MM.1S (cell line): ENCODE measurements around the gene ALDH16A1.

Source experiments
- DNase-seq: peaks from one replicate; pipeline ENCODE4 v3.0.0-alpha.2; 2015
- H2AFZ ChIP-seq: fragments of 300-600 bp; sonication (generic); 2 replicates; pipeline ENCODE4 v1.6.0; 2016; ENCODE audit warnings: antibody characterized with exemption, low read length
- H3F3A ChIP-seq: fragments of 300-600 bp; sonication (generic); 2 replicates; pipeline ENCODE4 v1.6.1; 2016; ENCODE audit warnings: mild to moderate bottlenecking, antibody characterized with exemption, low read length, moderate library complexity, mixed read lengths; ENCODE audit not compliant: insufficient read depth
- H3K27ac ChIP-seq: fragments of 300-600 bp; sonication (generic); 2 replicates; pipeline ENCODE4 v1.5.1; 2016; ENCODE audit warnings: mild to moderate bottlenecking, low read length
- H3K27me3 ChIP-seq: fragments of 300-600 bp; sonication (generic); replicated peaks from 2 replicates; pipeline ENCODE4 v1.6.0; 2016; ENCODE audit warnings: low read length; ENCODE audit not compliant: insufficient read depth
- H3K36me3 ChIP-seq: fragments of 300-600 bp; sonication (generic); replicated peaks from 2 replicates; pipeline ENCODE4 v1.6.1; 2016; ENCODE audit warnings: mild to moderate bottlenecking, low read length, mixed read lengths; ENCODE audit not compliant: insufficient read depth
- H3K4me1 ChIP-seq: fragments of 300-600 bp; sonication (generic); 2 replicates; pipeline ENCODE4 v1.6.1; 2016; ENCODE audit warnings: low read length, mixed read lengths
- H3K4me2 ChIP-seq: fragments of 300-600 bp; sonication (generic); 2 replicates; pipeline ENCODE4 v1.6.0; 2016; ENCODE audit warnings: low read depth, low read length
- H3K4me3 ChIP-seq: fragments of 300-600 bp; sonication (generic); 2 replicates; pipeline ENCODE4 v1.5.1; 2016; ENCODE audit warnings: low read length, mixed read lengths
- H3K79me2 ChIP-seq: fragments of 300-600 bp; sonication (generic); 2 replicates; pipeline ENCODE4 v1.6.1; 2016; ENCODE audit warnings: mixed run types, low read length, mixed read lengths
- H3K9ac ChIP-seq: fragments of 300-600 bp; sonication (generic); 2 replicates; pipeline ENCODE4 v1.6.1; 2016; ENCODE audit warnings: low read length, mixed read lengths
- H3K9me2 ChIP-seq: fragments of 300-600 bp; sonication (generic); replicated peaks from 2 replicates; pipeline ENCODE4 v1.6.1; 2016; ENCODE audit warnings: mild to moderate bottlenecking, low read length, mixed read lengths; ENCODE audit not compliant: insufficient read depth
- H3K9me3 ChIP-seq: fragments of 300-600 bp; sonication (generic); replicated peaks from 2 replicates; pipeline ENCODE4 v1.6.1; 2016; ENCODE audit warnings: mild to moderate bottlenecking, low read length, mixed read lengths; ENCODE audit not compliant: insufficient read depth
- H4K20me1 ChIP-seq: fragments of 300-600 bp; sonication (generic); 2 replicates; pipeline ENCODE4 v1.6.1; 2016; ENCODE audit warnings: mild to moderate bottlenecking, low read length, moderate library complexity, mixed read lengths; ENCODE audit not compliant: insufficient read depth
- EZH2 ChIP-seq: fragments of 300-600 bp; sonication (generic); optimal IDR thresholded peaks from 2 replicates; pipeline ENCODE3; 2017; ENCODE audit warnings: low read depth, mild to moderate bottlenecking, antibody characterized with exemption, low read length, mixed read lengths
- EZH2phosphoT487 ChIP-seq: fragments of 300-600 bp; sonication (generic); IDR thresholded peaks from 2 replicates; pipeline ENCODE4 v1.6.1; 2018; ENCODE audit warnings: antibody characterized with exemption, low read length
- TF ChIP-seq, protein P1 (sequence below): fragments of 300-600 bp; sonication (generic); IDR thresholded peaks from 2 replicates; pipeline ENCODE4 v1.5.1; 2016; ENCODE audit warnings: antibody characterized with exemption, low read length, mixed read lengths

The ALDH16A1 gene

GRCh38 chr19:49427339-49427738 is 25.7 kb upstream of the ALDH16A1 start:
- no peak overlapping the region for H2AFZ ChIP-seq
- no peaks in the 10 kb centered on the region for H3K9me3 ChIP-seq
- no peak for TF ChIP-seq EZH2phosphoT487
- no peak for TF ChIP-seq EZH2
- TF ChIP-seq, protein P1, sequence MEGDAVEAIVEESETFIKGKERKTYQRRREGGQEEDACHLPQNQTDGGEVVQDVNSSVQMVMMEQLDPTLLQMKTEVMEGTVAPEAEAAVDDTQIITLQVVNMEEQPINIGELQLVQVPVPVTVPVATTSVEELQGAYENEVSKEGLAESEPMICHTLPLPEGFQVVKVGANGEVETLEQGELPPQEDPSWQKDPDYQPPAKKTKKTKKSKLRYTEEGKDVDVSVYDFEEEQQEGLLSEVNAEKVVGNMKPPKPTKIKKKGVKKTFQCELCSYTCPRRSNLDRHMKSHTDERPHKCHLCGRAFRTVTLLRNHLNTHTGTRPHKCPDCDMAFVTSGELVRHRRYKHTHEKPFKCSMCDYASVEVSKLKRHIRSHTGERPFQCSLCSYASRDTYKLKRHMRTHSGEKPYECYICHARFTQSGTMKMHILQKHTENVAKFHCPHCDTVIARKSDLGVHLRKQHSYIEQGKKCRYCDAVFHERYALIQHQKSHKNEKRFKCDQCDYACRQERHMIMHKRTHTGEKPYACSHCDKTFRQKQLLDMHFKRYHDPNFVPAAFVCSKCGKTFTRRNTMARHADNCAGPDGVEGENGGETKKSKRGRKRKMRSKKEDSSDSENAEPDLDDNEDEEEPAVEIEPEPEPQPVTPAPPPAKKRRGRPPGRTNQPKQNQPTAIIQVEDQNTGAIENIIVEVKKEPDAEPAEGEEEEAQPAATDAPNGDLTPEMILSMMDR, result no peak
- no peaks in the 10 kb centered on the region for H3K79me2 ChIP-seq
- peaks cover 98% of the 10 kb centered on the region for H3K27me3 ChIP-seq
- H3K4me1 ChIP-seq, result 0 out of 2 replicates have a peak, but pooled peaks cover 3% of the 10 kb centered on the region
- no peaks in the 10 kb centered on the region for H4K20me1 ChIP-seq
- no peak overlapping the region for H3K27ac ChIP-seq
- H3K9me2 ChIP-seq, result no peaks in the 10 kb centered on the region
- no peak overlapping the region for H3K4me3 ChIP-seq
- H3K9ac ChIP-seq, result no peak overlapping the region
- H3F3A ChIP-seq, result no peaks in the 10 kb centered on the region
- H3K36me3 ChIP-seq, result no peaks in the 10 kb centered on the region
- no peak for DNase-seq
- H3K4me2 ChIP-seq, result no peak overlapping the region

- TF ChIP-seq EZH2phosphoT487, result no peak
- TF ChIP-seq, protein P1, result no peak
- TF ChIP-seq EZH2, result peak; percentile 33
- H3K27me3 ChIP-seq, result peaks cover 98% of the 10 kb centered on the region
- DNase-seq, result no peak
- no peak overlapping the region for H3K4me3 ChIP-seq
- H4K20me1 ChIP-seq, result no peaks in the 10 kb centered on the region
- no peaks in the 10 kb centered on the region for H3K79me2 ChIP-seq
- H3K9me3 ChIP-seq, result no peaks in the 10 kb centered on the region
- H3K36me3 ChIP-seq, result no peaks in the 10 kb centered on the region
- no peaks in the 10 kb centered on the region for H3K9me2 ChIP-seq
- no peak overlapping the region for H2AFZ ChIP-seq
- 0 out of 2 replicates have a peak, but pooled peaks cover 1% of the 10 kb centered on the region for H3K4me1 ChIP-seq
- no peaks in the 10 kb centered on the region for H3F3A ChIP-seq
- H3K4me2 ChIP-seq, result no peak overlapping the region
- H3K9ac ChIP-seq, result no peak overlapping the region
- no peak overlapping the region for H3K27ac ChIP-seq
Measured at GRCh38 chr19:49427855-49428546, 25.0 kb upstream of the ALDH16A1 start.

DNA sequence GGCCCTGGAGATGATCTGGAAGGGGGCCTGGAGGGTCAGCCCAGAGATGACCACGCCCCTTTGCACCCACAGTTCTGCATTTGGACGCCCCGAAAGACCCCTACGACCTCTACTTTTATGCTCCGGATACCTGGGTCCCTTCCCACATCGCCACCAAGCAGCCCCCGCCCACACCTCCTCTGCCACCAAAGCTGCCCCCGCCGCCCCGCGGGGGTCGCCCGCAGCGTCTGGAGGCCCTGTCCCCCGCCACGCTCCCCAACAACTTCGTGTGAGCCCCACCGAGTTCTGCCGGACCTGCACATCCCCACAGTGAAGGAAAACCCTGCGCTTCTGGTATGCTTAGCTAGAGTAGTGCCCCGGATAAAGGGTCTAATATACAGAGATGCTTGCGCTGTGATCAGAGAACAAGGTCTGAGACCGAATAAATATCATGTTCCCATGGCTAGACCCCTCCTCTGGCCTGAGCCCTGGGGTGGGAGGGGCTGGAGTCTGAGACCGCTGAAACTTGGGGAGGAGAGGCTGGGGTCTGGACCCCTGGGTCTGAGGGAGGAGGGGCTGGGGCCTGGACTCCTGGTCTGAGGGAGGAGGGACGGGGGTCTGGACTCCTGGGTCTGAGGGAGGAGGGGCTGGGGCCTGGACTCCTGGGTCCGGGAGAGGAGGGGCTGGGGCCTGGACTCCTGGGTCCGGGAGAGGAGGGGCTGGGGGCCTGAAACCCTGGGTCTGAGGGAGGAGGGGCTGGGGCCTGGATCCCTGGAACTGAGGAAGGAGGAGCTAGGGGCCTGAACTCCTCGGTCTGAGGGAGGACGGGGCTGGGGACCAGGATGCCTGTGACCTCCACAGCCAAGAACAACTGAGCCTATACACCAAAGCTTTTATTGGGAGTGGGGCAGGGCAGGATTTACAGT is 24.2 kb upstream of the ALDH16A1 start:
- no peak for DNase-seq
- Histone ChIP-seq H3K9ac (no peak overlapping the region), H3K4me3 (no peak overlapping the region), H3K9me2 (no peaks in the 10 kb centered on the region), H3K36me3 (no peaks in the 10 kb centered on the region), H3K4me1 (no peaks in the 10 kb centered on the region), H3K4me2 (no peak overlapping the region), H3K27me3 (peaks cover 98% of the 10 kb centered on the region), H4K20me1 (no peaks in the 10 kb centered on the region), H3K79me2 (no peaks in the 10 kb centered on the region), H2AFZ (no peak overlapping the region), H3K27ac (no peak overlapping the region), H3K9me3 (no peaks in the 10 kb centered on the region), H3F3A (no peaks in the 10 kb centered on the region)
- no peak for TF ChIP-seq EZH2phosphoT487
- no peak for TF ChIP-seq EZH2
- TF ChIP-seq, protein P1, result no peak
